RPMI8226 (cell line): ENCODE measurements around the gene APCDD1L.

ENCODE experiments used
- DNase-seq: peaks from one replicate; pipeline ENCODE4 v3.0.0-alpha.2; 2015

Gene APCDD1L

GRCh38 chr20:58515233-58516212, at the start of gene APCDD1L:
TSS of gene APCDD1L (minus strand) at chr20:58515399. CDS start at chr20:58514707, 692 bp downstream.
- DNase-seq = no peak

GRCh38 chr20:58559368-58559729, 44.1 kb upstream of the APCDD1L start:
- no peak for DNase-seq

DNA sequence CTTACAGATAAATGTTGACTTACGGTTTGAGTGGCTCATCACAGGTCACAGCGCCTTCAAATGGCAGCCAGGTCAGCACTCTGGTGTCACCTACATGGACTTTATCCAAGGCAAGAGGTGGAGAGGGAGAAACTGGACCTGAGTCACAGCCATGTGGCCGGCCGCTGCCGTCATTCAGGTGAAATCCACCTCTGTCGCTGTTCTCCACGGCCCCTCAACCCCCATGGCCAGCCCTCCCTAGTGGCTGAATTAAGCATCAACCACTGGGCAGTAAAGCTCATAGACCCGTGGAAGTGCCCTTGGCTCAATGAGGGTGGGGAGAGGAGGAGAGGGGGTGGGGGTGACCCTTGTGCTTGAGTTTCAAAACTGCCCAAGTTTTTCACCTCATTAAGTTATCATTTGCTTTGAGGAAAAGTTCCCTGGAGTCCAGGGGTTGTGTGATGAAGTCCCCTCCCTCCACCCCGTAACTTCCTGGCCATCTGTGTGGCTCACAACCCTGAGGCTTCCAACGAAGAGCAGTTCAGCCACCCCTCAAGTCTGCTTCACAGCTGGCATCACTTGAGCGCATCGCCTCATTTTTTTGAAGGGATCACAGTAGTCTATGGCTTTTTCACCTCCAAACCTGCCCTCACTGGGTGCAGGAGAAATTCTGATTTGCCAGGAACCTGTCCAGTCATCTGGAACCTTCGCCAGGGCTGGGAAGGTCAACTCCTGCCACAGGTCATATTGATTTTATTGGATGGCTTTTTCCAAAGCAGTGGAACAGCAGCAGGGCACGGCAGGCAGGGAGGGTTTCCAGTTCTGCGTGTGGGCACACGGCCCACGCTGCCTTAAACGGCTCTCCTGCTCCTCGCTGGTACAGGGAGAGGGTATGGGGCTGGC, 43.5 kb upstream of the APCDD1L start:
- DNase-seq = no peak

GRCh38 chr20:58557733-58558342, 42.6 kb upstream of the APCDD1L start:
- DNase-seq = no peak

DNA sequence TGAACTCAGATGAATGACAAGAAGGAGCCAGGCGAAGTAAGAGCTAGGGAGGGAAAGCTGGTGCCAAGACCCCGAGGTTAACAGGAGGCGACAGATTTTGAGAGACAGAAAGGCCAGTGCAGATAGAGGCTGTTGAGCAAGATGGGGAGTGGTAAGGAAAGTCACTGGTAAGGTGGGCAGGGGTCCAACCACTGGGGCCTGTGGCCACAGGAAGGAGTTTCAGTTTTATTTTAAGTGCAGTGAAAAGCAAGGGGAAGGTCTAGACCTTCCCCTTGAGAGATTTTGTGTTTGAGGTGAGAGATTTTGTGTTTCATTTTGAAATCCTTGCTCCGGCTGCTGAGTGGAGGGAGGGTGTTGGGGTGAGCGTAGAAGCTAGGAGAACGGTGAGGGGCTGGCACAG, 41.8 kb upstream of the APCDD1L start:
- no peak for DNase-seq

DNA sequence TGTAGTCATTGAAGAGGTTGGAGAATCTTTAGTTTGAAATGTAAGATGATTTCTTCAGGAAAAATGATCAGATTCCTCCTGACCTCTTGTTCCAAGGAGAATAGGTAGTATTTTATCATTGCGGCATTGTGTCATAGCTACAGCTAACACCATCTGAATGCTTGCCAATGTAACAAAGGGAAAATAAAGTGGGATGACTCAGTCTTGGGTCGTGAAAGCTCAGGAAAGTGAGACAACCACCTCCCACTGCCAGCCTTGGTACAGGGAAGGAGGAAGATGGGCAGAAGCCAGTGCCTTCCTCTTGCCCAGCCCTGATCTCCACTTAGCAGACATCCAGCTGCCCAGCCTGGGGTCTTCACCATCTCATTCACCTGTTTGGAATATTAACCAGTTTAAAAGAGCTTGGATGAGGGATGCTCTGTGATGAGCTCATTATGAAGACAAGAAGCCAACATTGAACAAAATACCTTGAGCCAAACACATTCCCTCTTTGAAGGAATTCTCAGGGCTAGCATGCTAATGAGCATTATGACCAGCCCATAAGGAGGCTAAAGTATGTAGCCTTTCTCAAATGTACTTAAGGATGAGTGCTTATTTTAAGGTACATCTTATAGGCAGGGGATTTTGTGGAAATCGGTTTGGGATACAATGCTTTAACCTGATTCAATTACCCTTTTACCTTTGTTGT, 40.0 kb upstream of the APCDD1L start:
- no peak for DNase-seq

DNA sequence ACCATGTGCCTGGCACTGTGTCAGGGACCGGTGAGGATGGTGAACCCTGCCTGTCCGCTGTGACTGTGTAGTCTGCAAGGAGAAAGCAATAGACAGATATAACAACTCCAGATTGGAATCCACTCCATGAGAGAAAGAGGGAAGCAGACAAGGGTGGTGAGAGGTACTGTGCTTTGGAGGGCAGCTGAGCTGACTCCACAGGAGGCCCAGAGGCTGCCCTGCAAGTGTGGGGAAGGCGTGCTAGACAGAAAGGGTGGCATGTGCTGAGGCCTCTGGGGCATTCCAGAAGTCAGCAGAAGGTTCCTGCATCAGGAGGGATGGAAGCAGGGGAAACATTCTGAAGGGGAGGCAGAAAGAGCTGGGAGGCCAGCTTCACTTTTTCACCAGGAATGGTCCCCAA, 39.3 kb upstream of the APCDD1L start:
- no peak for DNase-seq

DNA sequence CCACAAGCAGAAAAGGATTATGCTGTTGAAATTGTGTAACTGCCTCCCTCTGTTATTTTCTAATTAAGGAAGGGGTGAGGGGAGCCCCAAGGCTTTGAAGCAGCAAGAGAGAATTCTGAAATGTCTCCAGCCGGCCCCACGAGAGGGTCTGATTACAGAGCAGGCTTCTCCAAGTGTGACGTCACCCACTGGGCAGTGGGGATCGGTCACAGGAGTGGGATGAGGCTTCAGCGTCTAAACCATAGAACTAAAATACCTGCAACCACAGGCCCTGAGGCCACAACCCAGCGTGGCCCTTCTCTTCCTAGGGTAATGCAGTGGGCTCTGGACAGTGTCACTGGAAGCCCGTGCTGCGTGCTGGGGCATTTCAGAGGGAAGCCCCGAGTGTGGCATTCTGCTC, 38.6 kb upstream of the APCDD1L start:
- no peak for DNase-seq

DNA sequence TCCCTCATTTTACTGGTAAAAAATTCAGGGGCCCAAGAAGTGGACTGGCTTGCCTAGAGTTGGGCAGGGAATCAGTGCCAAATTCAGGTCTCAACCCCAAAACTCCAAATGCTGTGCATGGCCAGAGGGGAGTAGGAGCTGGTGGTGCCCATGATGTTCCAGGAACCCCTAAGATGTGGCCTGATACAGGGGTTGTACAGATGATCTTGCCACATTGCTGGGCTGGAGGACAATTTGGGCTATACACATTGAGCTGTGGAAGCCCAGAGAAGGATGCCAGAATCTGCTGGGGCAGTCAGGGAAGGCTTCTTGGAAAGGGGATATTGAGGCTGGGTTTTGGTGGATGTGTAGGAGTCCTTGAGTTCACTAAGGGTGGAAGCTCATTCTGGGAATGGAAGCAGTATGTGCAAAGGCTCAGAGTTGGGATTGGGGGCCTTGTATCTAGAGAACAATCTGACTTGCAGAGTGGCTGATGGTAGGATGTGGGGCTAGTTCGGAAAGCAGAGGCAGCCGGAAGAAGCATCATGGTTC, 38.0 kb upstream of the APCDD1L start:
- no peak for DNase-seq

GRCh38 chr20:58552366-58552934, 37.3 kb upstream of the APCDD1L start:
- DNase-seq = no peak

GRCh38 chr20:58551631-58552030, 36.4 kb upstream of the APCDD1L start:
- DNase-seq = no peak

DNA sequence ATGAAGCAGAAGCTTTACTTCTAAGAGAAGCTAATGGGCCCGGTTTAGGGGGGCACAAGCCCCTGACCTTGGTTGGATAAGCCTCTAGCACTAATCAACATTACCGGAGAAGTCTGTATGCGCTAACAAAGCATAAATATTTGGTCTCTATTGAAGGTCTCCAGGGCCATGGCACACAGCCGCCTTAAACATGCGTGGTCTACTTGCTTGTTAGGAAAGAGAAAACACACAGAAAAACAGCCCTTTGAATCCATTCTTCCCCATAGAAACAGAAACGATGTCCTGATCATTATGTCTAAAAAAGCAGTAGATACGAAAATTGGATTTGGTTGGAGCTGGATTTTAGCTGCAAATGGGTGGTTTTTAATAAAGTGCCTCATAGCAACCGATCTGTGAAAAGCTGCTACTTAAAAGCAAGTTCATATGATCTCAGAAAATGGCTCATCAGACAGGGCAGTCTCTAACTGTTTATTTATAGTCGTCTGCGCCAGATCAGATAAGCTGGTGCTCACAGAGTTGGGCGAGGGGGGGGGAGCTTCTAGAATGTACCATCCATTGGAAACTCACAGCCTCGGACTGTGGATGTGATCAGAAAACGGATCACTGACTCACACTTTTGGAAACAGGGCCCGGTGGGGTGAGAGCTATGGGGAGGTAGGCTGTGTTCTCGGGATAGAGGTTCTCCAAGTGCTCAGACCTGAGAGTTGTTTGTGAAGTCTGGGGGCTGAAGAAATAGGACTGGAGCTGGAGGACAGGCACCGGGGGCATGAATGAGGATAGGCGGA, 35.3 kb upstream of the APCDD1L start:
- DNase-seq = no peak

GRCh38 chr20:58549231-58550209, 34.3 kb upstream of the APCDD1L start:
- DNase-seq = no peak

GRCh38 chr20:58547623-58548475, 32.6 kb upstream of the APCDD1L start:
- DNase-seq = no peak

DNA sequence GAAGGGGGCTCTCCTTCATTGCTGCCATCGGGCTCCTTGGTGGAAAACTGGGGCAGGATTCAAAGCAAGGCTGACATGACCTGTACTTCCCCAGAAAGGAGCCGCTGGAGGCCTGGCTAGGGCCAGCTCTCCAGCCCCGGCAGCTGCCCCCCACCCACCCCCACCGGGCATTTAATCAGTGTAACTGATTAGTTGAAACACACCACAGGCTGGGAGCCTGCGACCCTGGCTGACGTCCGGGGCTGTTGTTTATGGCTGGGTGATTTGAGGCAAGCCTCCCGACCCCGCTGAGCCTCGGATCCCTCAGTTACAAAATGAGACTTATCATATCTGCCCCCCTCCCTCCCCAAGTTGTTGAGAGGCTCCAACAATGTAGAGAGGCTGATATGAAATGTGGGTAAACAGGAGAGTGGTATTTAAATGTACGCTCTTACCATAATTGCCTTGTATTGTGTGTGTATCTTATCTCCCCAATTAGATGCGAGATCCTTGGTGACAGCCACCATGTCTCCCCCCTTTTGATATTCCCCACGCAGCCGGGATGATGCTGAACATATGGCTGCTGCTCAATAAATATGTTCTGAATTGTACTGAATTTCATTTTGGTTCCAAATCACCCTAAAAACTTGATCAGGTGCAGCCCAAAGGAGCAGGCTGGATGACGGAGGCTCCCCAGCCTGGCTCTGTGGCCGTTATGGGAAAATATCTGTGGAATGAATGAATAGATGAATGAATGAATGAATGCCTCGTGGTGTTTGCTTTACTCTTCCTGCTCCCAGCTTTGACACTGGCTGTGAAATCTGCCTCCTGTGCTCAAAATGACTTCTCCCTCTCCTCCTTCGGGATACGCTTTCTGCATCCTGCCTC, 31.8 kb upstream of the APCDD1L start:
- no peak for DNase-seq

DNA sequence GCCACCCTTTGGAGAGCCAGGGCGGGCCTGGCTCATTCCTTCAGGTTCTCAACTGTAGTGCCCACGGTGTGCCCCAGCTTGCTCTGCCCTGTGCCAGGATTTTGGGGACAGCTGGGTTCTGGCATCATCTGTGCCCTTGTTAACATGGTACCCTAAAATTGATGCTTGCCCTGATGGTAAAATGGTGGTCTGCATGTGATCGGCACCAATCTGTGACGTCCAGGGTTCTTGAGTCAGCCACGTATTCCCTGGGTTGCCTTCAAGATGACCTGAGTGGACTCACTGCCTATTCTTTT, 31.2 kb upstream of the APCDD1L start:
- no peak for DNase-seq

GRCh38 chr20:58545565-58546415, 30.6 kb upstream of the APCDD1L start:
- no peak for DNase-seq
